ENCODE measurements around the gene EXOG. TPM values are rescaled to one million over a fixed set of nuclear protein-coding genes. Genes with fewer than 3 reads are reported as not detected.
A peak's percentile ranks its signal among the peaks of the same experiment; 100 is the strongest.

Gene EXOG
- total and polyA plus RNA-seq, 12 donors, result 10.7 to 39.9 (median 25.4) TPM

GRCh38 chr3:38458796-38459498 is 37.2 kb upstream of the EXOG start:
- no peak for TF ChIP-seq CTCF (IDR thresholded peaks at IDR 0.05)
- H3K4me1 ChIP-seq, result peaks cover 27 to 68% (median 51%) of the 10 kb centered on the region in 9 donors
- 43 to 53% methylated on average over 13 of the region's 13 CpGs for WGBS, 2 donors
- ATAC-seq, result peak in 7 of 8 donors; percentile 17 to 66 (median 45)
- H3K9me3 ChIP-seq, result no peaks in the 10 kb centered on the region
- H3K27me3 ChIP-seq, result peaks cover 0 to 19% (median 0%) of the 10 kb centered on the region in 7 donors
- H3K4me3 ChIP-seq, result no peak overlapping the region
- no peaks in the 10 kb centered on the region for H3K36me3 ChIP-seq
- intact Hi-C loops (cut with DNase I), result loop anchor here in 2 of 10 donors (10.0 kb wide), 1 partner anchor 324 kb away; the partner anchor contains the start of genes ACAA1 (in 2 of the 2) and MYD88 (in 2 of the 2)
- peak overlapping the region in 4 of 10 donors; percentile 10 to 76 (median 30) for H3K27ac ChIP-seq
- peak in 1 of 2 donors; percentile 42 for DNase-seq

DNA sequence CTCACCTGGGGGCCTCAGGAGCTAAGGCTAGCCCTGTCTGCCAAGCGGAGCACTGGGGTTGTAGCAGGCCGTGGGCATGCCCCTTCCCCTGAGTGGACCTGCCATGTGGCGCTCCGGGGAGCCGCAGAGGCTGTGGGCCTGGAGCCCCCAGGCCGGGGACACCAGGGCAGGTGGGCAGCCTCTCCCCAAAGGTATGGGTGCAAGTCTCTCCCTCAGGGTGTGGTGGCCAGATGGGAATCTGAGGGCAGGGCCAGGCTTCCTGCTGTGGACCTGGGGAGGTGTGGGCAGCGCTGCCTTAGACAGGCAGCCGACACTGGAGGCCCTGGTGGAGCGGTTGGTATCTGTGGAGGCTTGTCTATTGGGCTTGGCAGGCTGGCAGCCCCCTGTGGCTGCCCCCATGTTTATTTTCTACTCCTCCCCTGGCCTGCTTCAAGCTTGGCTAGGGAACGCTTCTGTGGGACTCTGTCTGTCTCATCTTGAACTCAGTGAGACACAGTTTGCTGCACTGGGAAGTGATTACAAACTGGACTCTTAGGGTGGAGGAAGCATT is 36.6 kb upstream of the EXOG start:
- intact Hi-C loops (cut with DNase I), result loop anchor here in 2 of 10 donors (10.0 kb wide), 1 partner anchor 325 kb away; the partner anchor contains the start of genes ACAA1 (in 2 of the 2) and MYD88 (in 2 of the 2)
- no peak for TF ChIP-seq CTCF (IDR thresholded peaks at IDR 0.05)
- no peak for DNase-seq
- Histone ChIP-seq H3K9me3 (no peaks in the 10 kb centered on the region), H3K4me3 (no peak overlapping the region), H3K27me3 (peaks cover 0 to 15% (median 0%) of the 10 kb centered on the region in 7 donors), H3K27ac (peak overlapping the region in 5 of 10 donors; percentile 10 to 76 (median 36)), H3K4me1 (peaks cover 27 to 68% (median 48%) of the 10 kb centered on the region in 9 donors), H3K36me3 (no peaks in the 10 kb centered on the region)
- peak in 2 of 8 donors; percentile 3 to 15 for ATAC-seq
- whole genome bisulfite sequencing, 2 donors, result 85% methylated on average over 10 of the region's 10 CpGs

- no peak for TF ChIP-seq CTCF (IDR thresholded peaks at IDR 0.05)
- intact Hi-C loops (cut with DNase I), result no loop called here
- Histone ChIP-seq H3K36me3 (no peaks in the 10 kb centered on the region), H3K27ac (peak overlapping the region in 8 of 10 donors; percentile 5 to 76 (median 30)), H3K27me3 (peaks cover 0 to 6% (median 0%) of the 10 kb centered on the region in 7 donors), H3K4me1 (peaks cover 27 to 63% (median 44%) of the 10 kb centered on the region in 9 donors), H3K4me3 (no peak overlapping the region), H3K9me3 (no peaks in the 10 kb centered on the region)
- 29 to 36% methylated on average over 12 of the region's 12 CpGs for WGBS, 2 donors
- DNase-seq (no peak), ATAC-seq (peak in 7 of 8 donors; percentile 7 to 50 (median 27))
These were observed 35.5 kb upstream of the EXOG start for GRCh38 chr3:38460377-38461270.
